ENCODE results near the gene OR5H2.

OR5H2 gene

GRCh38 chr3:98290916-98291315 is 8.6 kb downstream of the OR5H2 start:
- no peaks in the 10 kb centered on the region for H3K27me3 ChIP-seq (ENCODE audit: control insufficient read depth, insufficient read depth, low read length)
- no peak overlapping the region for H3K9ac ChIP-seq (ENCODE audit: low read depth, low read length)
- no peaks in the 10 kb centered on the region for H3K4me1 ChIP-seq (ENCODE audit: control insufficient read depth, insufficient read depth, low read length)
- no peaks in the 10 kb centered on the region for H3K9me3 ChIP-seq (ENCODE audit: control insufficient read depth, insufficient read depth, low read length)
- no peaks in the 10 kb centered on the region for H3K36me3 ChIP-seq (ENCODE audit: control insufficient read depth, insufficient read depth, low read length)
- no peak overlapping the region for H3K4me3 ChIP-seq (ENCODE audit: low read depth, low read length)

- Histone ChIP-seq H3K4me1 (ENCODE audit: control insufficient read depth, insufficient read depth, low read length) (no peaks in the 10 kb centered on the region), H3K27me3 (ENCODE audit: control insufficient read depth, insufficient read depth, low read length) (no peaks in the 10 kb centered on the region), H3K9me3 (ENCODE audit: control insufficient read depth, insufficient read depth, low read length) (no peaks in the 10 kb centered on the region), H3K4me3 (ENCODE audit: low read depth, low read length) (no peak overlapping the region), H3K9ac (ENCODE audit: low read depth, low read length) (no peak overlapping the region), H3K36me3 (ENCODE audit: control insufficient read depth, insufficient read depth, low read length) (no peaks in the 10 kb centered on the region)
These were observed 9.1 kb downstream of the OR5H2 start for GRCh38 chr3:98291332-98291957.

- Histone ChIP-seq H3K9ac (ENCODE audit: low read depth, low read length) (no peak overlapping the region), H3K27me3 (ENCODE audit: control insufficient read depth, insufficient read depth, low read length) (no peaks in the 10 kb centered on the region), H3K9me3 (ENCODE audit: control insufficient read depth, insufficient read depth, low read length) (no peaks in the 10 kb centered on the region), H3K4me1 (ENCODE audit: control insufficient read depth, insufficient read depth, low read length) (peaks cover 12% of the 10 kb centered on the region), H3K4me3 (ENCODE audit: low read depth, low read length) (peak overlapping the region; percentile 54), H3K36me3 (ENCODE audit: control insufficient read depth, insufficient read depth, low read length) (peaks cover 2% of the 10 kb centered on the region)
These were observed 39.8 kb downstream of the OR5H2 start for GRCh38 chr3:98322101-98322500.

- peaks cover 16% of the 10 kb centered on the region for H3K4me1 ChIP-seq (ENCODE audit: control insufficient read depth, insufficient read depth, low read length)
- peak overlapping the region; percentile 54 for H3K4me3 ChIP-seq (ENCODE audit: low read depth, low read length)
- H3K9ac ChIP-seq (ENCODE audit: low read depth, low read length): peak overlapping the region; percentile 16
- no peaks in the 10 kb centered on the region for H3K9me3 ChIP-seq (ENCODE audit: control insufficient read depth, insufficient read depth, low read length)
- peaks cover 2% of the 10 kb centered on the region for H3K36me3 ChIP-seq (ENCODE audit: control insufficient read depth, insufficient read depth, low read length)
- H3K27me3 ChIP-seq (ENCODE audit: control insufficient read depth, insufficient read depth, low read length): no peaks in the 10 kb centered on the region
These were observed 40.4 kb downstream of the OR5H2 start for GRCh38 chr3:98322686-98323085.

GRCh38 chr3:98323425-98323824 is 41.1 kb downstream of the OR5H2 start:
- Histone ChIP-seq H3K4me1 (ENCODE audit: control insufficient read depth, insufficient read depth, low read length) (peaks cover 20% of the 10 kb centered on the region), H3K36me3 (ENCODE audit: control insufficient read depth, insufficient read depth, low read length) (peaks cover 2% of the 10 kb centered on the region), H3K27me3 (ENCODE audit: control insufficient read depth, insufficient read depth, low read length) (no peaks in the 10 kb centered on the region), H3K9ac (ENCODE audit: low read depth, low read length) (no peak overlapping the region), H3K9me3 (ENCODE audit: control insufficient read depth, insufficient read depth, low read length) (no peaks in the 10 kb centered on the region), H3K4me3 (ENCODE audit: low read depth, low read length) (peak overlapping the region; percentile 54)

- Histone ChIP-seq H3K9me3 (ENCODE audit: control insufficient read depth, insufficient read depth, low read length) (no peaks in the 10 kb centered on the region), H3K4me3 (ENCODE audit: low read depth, low read length) (peak overlapping the region; percentile 54), H3K27me3 (ENCODE audit: control insufficient read depth, insufficient read depth, low read length) (no peaks in the 10 kb centered on the region), H3K9ac (ENCODE audit: low read depth, low read length) (peak overlapping the region; percentile 84), H3K4me1 (ENCODE audit: control insufficient read depth, insufficient read depth, low read length) (peaks cover 25% of the 10 kb centered on the region), H3K36me3 (ENCODE audit: control insufficient read depth, insufficient read depth, low read length) (peaks cover 2% of the 10 kb centered on the region)
These were observed 42.8 kb downstream of the OR5H2 start for GRCh38 chr3:98325055-98325454.

- H3K4me1 ChIP-seq (ENCODE audit: control insufficient read depth, insufficient read depth, low read length): peaks cover 25% of the 10 kb centered on the region
- peak overlapping the region; percentile 10 for H3K9ac ChIP-seq (ENCODE audit: low read depth, low read length)
- no peaks in the 10 kb centered on the region for H3K27me3 ChIP-seq (ENCODE audit: control insufficient read depth, insufficient read depth, low read length)
- H3K9me3 ChIP-seq (ENCODE audit: control insufficient read depth, insufficient read depth, low read length): no peaks in the 10 kb centered on the region
- no peaks in the 10 kb centered on the region for H3K36me3 ChIP-seq (ENCODE audit: control insufficient read depth, insufficient read depth, low read length)
- peak overlapping the region; percentile 38 for H3K4me3 ChIP-seq (ENCODE audit: low read depth, low read length)
These were observed 44.0 kb downstream of the OR5H2 start for GRCh38 chr3:98326105-98326893.

GRCh38 chr3:98326945-98327344 is 44.6 kb downstream of the OR5H2 start:
- H3K36me3 ChIP-seq (ENCODE audit: control insufficient read depth, insufficient read depth, low read length): no peaks in the 10 kb centered on the region
- peak overlapping the region; percentile 9 for H3K4me3 ChIP-seq (ENCODE audit: low read depth, low read length)
- H3K9me3 ChIP-seq (ENCODE audit: control insufficient read depth, insufficient read depth, low read length): no peaks in the 10 kb centered on the region
- no peaks in the 10 kb centered on the region for H3K27me3 ChIP-seq (ENCODE audit: control insufficient read depth, insufficient read depth, low read length)
- no peak overlapping the region for H3K9ac ChIP-seq (ENCODE audit: low read depth, low read length)
- H3K4me1 ChIP-seq (ENCODE audit: control insufficient read depth, insufficient read depth, low read length): peaks cover 25% of the 10 kb centered on the region

GRCh38 chr3:98328933-98329332 is 46.6 kb downstream of the OR5H2 start:
- H3K4me3 ChIP-seq (ENCODE audit: low read depth, low read length): no peak overlapping the region
- no peaks in the 10 kb centered on the region for H3K9me3 ChIP-seq (ENCODE audit: control insufficient read depth, insufficient read depth, low read length)
- H3K4me1 ChIP-seq (ENCODE audit: control insufficient read depth, insufficient read depth, low read length): peaks cover 25% of the 10 kb centered on the region
- peak overlapping the region; percentile 3 for H3K9ac ChIP-seq (ENCODE audit: low read depth, low read length)
- no peaks in the 10 kb centered on the region for H3K36me3 ChIP-seq (ENCODE audit: control insufficient read depth, insufficient read depth, low read length)
- no peaks in the 10 kb centered on the region for H3K27me3 ChIP-seq (ENCODE audit: control insufficient read depth, insufficient read depth, low read length)

- Histone ChIP-seq H3K4me1 (ENCODE audit: control insufficient read depth, insufficient read depth, low read length) (peaks cover 25% of the 10 kb centered on the region), H3K27me3 (ENCODE audit: control insufficient read depth, insufficient read depth, low read length) (no peaks in the 10 kb centered on the region), H3K4me3 (ENCODE audit: low read depth, low read length) (no peak overlapping the region), H3K36me3 (ENCODE audit: control insufficient read depth, insufficient read depth, low read length) (no peaks in the 10 kb centered on the region), H3K9ac (ENCODE audit: low read depth, low read length) (no peak overlapping the region), H3K9me3 (ENCODE audit: control insufficient read depth, insufficient read depth, low read length) (no peaks in the 10 kb centered on the region)
These were observed 47.3 kb downstream of the OR5H2 start for GRCh38 chr3:98329392-98330124.

- no peaks in the 10 kb centered on the region for H3K9me3 ChIP-seq (ENCODE audit: control insufficient read depth, insufficient read depth, low read length)
- H3K4me1 ChIP-seq (ENCODE audit: control insufficient read depth, insufficient read depth, low read length): peaks cover 19% of the 10 kb centered on the region
- H3K36me3 ChIP-seq (ENCODE audit: control insufficient read depth, insufficient read depth, low read length): no peaks in the 10 kb centered on the region
- H3K27me3 ChIP-seq (ENCODE audit: control insufficient read depth, insufficient read depth, low read length): no peaks in the 10 kb centered on the region
- H3K4me3 ChIP-seq (ENCODE audit: low read depth, low read length): no peak overlapping the region
- H3K9ac ChIP-seq (ENCODE audit: low read depth, low read length): no peak overlapping the region
These were observed 49.0 kb downstream of the OR5H2 start for GRCh38 chr3:98331329-98331728.
